DOHH2 (cell line): Measurements from ENCODE around the gene LRIG3.

Experiments
- CTCF ChIP-seq: fragments of 200-600 bp; sonication (generic); IDR thresholded peaks from one replicate; pipeline ENCODE4 v1.5.1; 2014; ENCODE audit warnings: antibody characterized with exemption, mild to moderate bottlenecking, low read depth, low read length; ENCODE audit not compliant: poor library complexity, severe bottlenecking
- EZH2phosphoT487 ChIP-seq: fragments of 200-600 bp; sonication (generic); IDR thresholded peaks from 2 replicates; pipeline ENCODE4 v1.6.1; 2017; ENCODE audit warnings: borderline replicate concordance, mild to moderate bottlenecking, antibody characterized with exemption, low read length, moderate library complexity, mixed read lengths

- TF ChIP-seq EZH2phosphoT487 (no peak), CTCF (no peak)
Observed at GRCh38 chr12:58881816-58882215, 38.5 kb downstream of the LRIG3 start.
